ENCODE measurements around the gene CHRND.

The CHRND gene

GRCh38 chr2:232520489-232520888 is 5.5 kb upstream of the CHRND start:
- H3K27ac ChIP-seq = no peak overlapping the region
- TF ChIP-seq ZFX (IDR thresholded peaks at IDR 0.05; ENCODE audit: borderline replicate concordance) (no peak), CTCF (IDR thresholded peaks at IDR 0.05) (no peak)

- H3K27ac ChIP-seq = no peak overlapping the region
- TF ChIP-seq CTCF (IDR thresholded peaks at IDR 0.05) (no peak), ZFX (IDR thresholded peaks at IDR 0.05; ENCODE audit: borderline replicate concordance) (no peak)
Measured at GRCh38 chr2:232521098-232521497, 4.9 kb upstream of the CHRND start.

GRCh38 chr2:232521959-232522622 is 3.9 kb upstream of the CHRND start:
- TF ChIP-seq CTCF (IDR thresholded peaks at IDR 0.05) = peak; percentile 92
- no peak for TF ChIP-seq ZFX (IDR thresholded peaks at IDR 0.05; ENCODE audit: borderline replicate concordance)
- no peak overlapping the region for H3K27ac ChIP-seq

- no peak overlapping the region for H3K27ac ChIP-seq
- TF ChIP-seq CTCF (IDR thresholded peaks at IDR 0.05) (no peak), ZFX (IDR thresholded peaks at IDR 0.05; ENCODE audit: borderline replicate concordance) (no peak)
Measured at GRCh38 chr2:232522623-232523401, 3.1 kb upstream of the CHRND start.

- H3K27ac ChIP-seq = no peak overlapping the region
- no peak for TF ChIP-seq CTCF (IDR thresholded peaks at IDR 0.05)
- no peak for TF ChIP-seq ZFX (IDR thresholded peaks at IDR 0.05; ENCODE audit: borderline replicate concordance)
Measured at GRCh38 chr2:232523402-232523681, 2.6 kb upstream of the CHRND start.

GRCh38 chr2:232523682-232524597 is 2.0 kb upstream of the CHRND start:
- H3K27ac ChIP-seq = no peak overlapping the region
- peak; percentile 67 for TF ChIP-seq CTCF (IDR thresholded peaks at IDR 0.05)
- TF ChIP-seq ZFX (IDR thresholded peaks at IDR 0.05; ENCODE audit: borderline replicate concordance) = no peak
